IMR-90 (cell line): ENCODE results near the gene SREBF2. TPM values are rescaled to one million over a fixed set of nuclear protein-coding genes. Genes with fewer than 3 reads are reported as not detected.

Experiments
- ATAC-seq: fragments of 200-7000 bp; cut with Tn5 transposase; 2 replicates; pipeline ENCODE4 v1.9.1; 2020; ENCODE audit warnings: low read depth, mild to moderate bottlenecking, moderate library complexity
- BruUV-seq: library from RNA; stranded (reverse); fragments of 400-500 nt; replicated peaks from 2 replicates; lab custom pipeline; 2021; lab: Mats Ljungman, UMichigan
- CTCF ChIA-PET: fragments of 300-600 bp; formaldehyde crosslinking; extraction: SDS; loops from one replicate; lab custom pipeline; 2021; ENCODE audit warnings: antibody characterized with exemption; lab: Yijun Ruan, JAX
- POLR2A ChIA-PET: fragments of 300-600 bp; sonication (Branson Sonifier 250); formaldehyde crosslinking; loops from one replicate; lab custom pipeline; 2022; ENCODE audit warnings: antibody characterized with exemption; ENCODE audit not compliant: unreplicated experiment; lab: Charles Lee
- DNase-seq: peaks from one replicate; pipeline ENCODE4 v3.0.0; 2013
- H2AFZ ChIP-seq: replicated peaks from 2 replicates; pipeline ENCODE3; 2013; ENCODE audit warnings: low read length, mild to moderate bottlenecking; ENCODE audit not compliant: poor library complexity
- H2AK5ac ChIP-seq: 2 replicates; pipeline ENCODE4 v1.6.1; 2013; ENCODE audit warnings: low read depth, low read length, inconsistent platforms
- H2AK9ac ChIP-seq: replicated peaks from 2 replicates; pipeline ENCODE3; 2013; ENCODE audit warnings: mild to moderate bottlenecking, low read depth, low read length, moderate library complexity; ENCODE audit not compliant: poor library complexity
- H2BK120ac ChIP-seq: 2 replicates; pipeline ENCODE4 v1.6.1; 2013; ENCODE audit warnings: low read depth, low read length, inconsistent platforms
- H2BK15ac ChIP-seq: 3 replicates; pipeline ENCODE4 v1.6.1; 2013; ENCODE audit warnings: low read depth, low read length, inconsistent platforms
- H2BK20ac ChIP-seq: 2 replicates; pipeline ENCODE4 v1.6.1; 2013; ENCODE audit warnings: low read depth, mild to moderate bottlenecking, inconsistent platforms, low read length, moderate library complexity
- H2BK5ac ChIP-seq: 2 replicates; pipeline ENCODE4 v1.6.1; 2013; ENCODE audit warnings: mild to moderate bottlenecking, low read depth, low read length, inconsistent platforms; ENCODE audit not compliant: poor library complexity, severe bottlenecking
- H3K14ac ChIP-seq: replicated peaks from 2 replicates; pipeline ENCODE4 v1.6.1; 2013; ENCODE audit warnings: low read depth, low read length, inconsistent platforms
- H3K18ac ChIP-seq: 2 replicates; pipeline ENCODE4 v1.6.1; 2013; ENCODE audit warnings: low read depth, low read length, control low read depth
- H3K23ac ChIP-seq: 2 replicates; pipeline ENCODE4 v1.6.1; 2013; ENCODE audit warnings: low read depth, low read length, inconsistent platforms
- H3K27ac ChIP-seq: 2 replicates; pipeline ENCODE4 v1.5.1; 2013; ENCODE audit warnings: mild to moderate bottlenecking, control low read depth, low read length; ENCODE audit not compliant: insufficient read depth
- H3K27me3 ChIP-seq: 2 replicates; pipeline ENCODE4 v1.6.1; 2013; ENCODE audit warnings: low read length; ENCODE audit not compliant: control insufficient read depth, insufficient read depth
- H3K36me3 ChIP-seq: 2 replicates; pipeline ENCODE4 v1.6.1; 2013; ENCODE audit warnings: low read length, mixed read lengths; ENCODE audit not compliant: control insufficient read depth, insufficient read depth
- H3K4ac ChIP-seq: 2 replicates; pipeline ENCODE4 v1.6.1; 2013; ENCODE audit warnings: low read depth, low read length, inconsistent platforms
- H3K4me1 ChIP-seq: 2 replicates; pipeline ENCODE4 v1.6.1; 2013; ENCODE audit warnings: low read length, mixed read lengths; ENCODE audit not compliant: control insufficient read depth, insufficient read depth
- H3K4me2 ChIP-seq: 2 replicates; pipeline ENCODE4 v1.6.1; 2013; ENCODE audit warnings: low read depth, mild to moderate bottlenecking, control low read depth, low read length, moderate library complexity
- H3K4me3 ChIP-seq: 2 replicates; pipeline ENCODE4 v1.5.1; 2013; ENCODE audit warnings: low read depth, mild to moderate bottlenecking, control low read depth, low read length, moderate library complexity; ENCODE audit not compliant: insufficient read depth
- H3K56ac ChIP-seq: 2 replicates; pipeline ENCODE4 v1.6.1; 2013; ENCODE audit warnings: low read length, inconsistent platforms; ENCODE audit not compliant: insufficient read depth; ENCODE audit errors: extremely low read depth
- H3K79me1 ChIP-seq, 2 experiments: 2 replicates each; pipeline ENCODE4 v1.6.1; 2013; ENCODE audit warnings: low read length in 2 of 2, inconsistent platforms in 1 of 2, low read depth in 1 of 2
- H3K9ac ChIP-seq: 2 replicates; pipeline ENCODE4 v1.6.1; 2013; ENCODE audit warnings: low read depth, low read length, control low read depth
- H3K9me1 ChIP-seq: 2 replicates; pipeline ENCODE4 v1.6.1; 2013; ENCODE audit warnings: low read length, inconsistent platforms; ENCODE audit not compliant: insufficient read depth
- H3K9me3 ChIP-seq: 2 replicates; pipeline ENCODE4 v1.6.1; 2013; ENCODE audit warnings: low read length; ENCODE audit not compliant: control insufficient read depth, insufficient read depth
- H4K20me1 ChIP-seq: 2 replicates; pipeline ENCODE4 v1.6.1; 2013; ENCODE audit warnings: low read length, inconsistent platforms; ENCODE audit not compliant: insufficient read depth
- H4K5ac ChIP-seq: 2 replicates; pipeline ENCODE4 v1.6.1; 2013; ENCODE audit warnings: mild to moderate bottlenecking, low read depth, low read length, control low read depth
- H4K8ac ChIP-seq, 2 experiments: 2 replicates each; pipeline ENCODE4 v1.6.1; 2013; ENCODE audit warnings: low read depth in 2 of 2, low read length in 2 of 2, control low read depth in 1 of 2, inconsistent platforms in 1 of 2
- H4K91ac ChIP-seq: 2 replicates; pipeline ENCODE4 v1.6.1; 2013; ENCODE audit warnings: low read depth, low read length, inconsistent platforms; ENCODE audit not compliant: insufficient read depth
- BHLHE40 ChIP-seq: fragments of 150-350 bp; IDR thresholded peaks from 2 replicates; pipeline ENCODE4 v1.6.1; 2016; ENCODE audit warnings: mild to moderate bottlenecking, low read depth, low read length
- CEBPB ChIP-seq: IDR thresholded peaks from 2 replicates; pipeline ENCODE4 v1.6.1; 2012; ENCODE audit warnings: low read depth, low read length, improper control_type of control experiment
- CHD1 ChIP-seq: IDR thresholded peaks from 2 replicates; pipeline ENCODE4 v1.6.1; 2012; ENCODE audit warnings: low read depth, low read length, improper control_type of control experiment
- CTCF ChIP-seq: conservative IDR thresholded peaks from 2 replicates; pipeline ENCODE4 v1.5.1; 2012; ENCODE audit warnings: mild to moderate bottlenecking, low read depth, low read length, improper control_type of control experiment
- ELK1 ChIP-seq: fragments of 150-350 bp; IDR thresholded peaks from 2 replicates; pipeline ENCODE4 v1.6.1; 2016; ENCODE audit warnings: low read depth, mild to moderate bottlenecking, low read length, moderate library complexity, borderline replicate concordance
- FOS ChIP-seq: fragments of 150-350 bp; IDR thresholded peaks from 2 replicates; pipeline ENCODE4 v1.6.1; 2016; ENCODE audit warnings: low read depth, low read length
- MAFK ChIP-seq: IDR thresholded peaks from 2 replicates; pipeline ENCODE4 v1.6.1; 2012; ENCODE audit warnings: low read depth, low read length, improper control_type of control experiment
- MAZ ChIP-seq: IDR thresholded peaks from 2 replicates; pipeline ENCODE4 v1.6.1; 2012; ENCODE audit warnings: low read depth, mild to moderate bottlenecking, low read length, improper control_type of control experiment, moderate library complexity, borderline replicate concordance
- MXI1 ChIP-seq: IDR thresholded peaks from 2 replicates; pipeline ENCODE4 v1.6.1; 2012; ENCODE audit warnings: low read depth, mild to moderate bottlenecking, low read length, moderate library complexity, borderline replicate concordance
- NFE2L2 ChIP-seq: fragments of 150-350 bp; IDR thresholded peaks from 2 replicates; pipeline ENCODE4 v1.6.1; 2016; ENCODE audit warnings: low read depth, mild to moderate bottlenecking, low read length
- POLR2A ChIP-seq: IDR thresholded peaks from 2 replicates; pipeline ENCODE4 v1.6.1; 2012; ENCODE audit warnings: mild to moderate bottlenecking, low read depth, low read length
- RAD21 ChIP-seq: IDR thresholded peaks from 2 replicates; pipeline ENCODE4 v1.6.1; 2012; ENCODE audit warnings: low read length, improper control_type of control experiment
- RCOR1 ChIP-seq: IDR thresholded peaks from 2 replicates; pipeline ENCODE4 v1.6.1; 2012; ENCODE audit warnings: mild to moderate bottlenecking, low read length, improper control_type of control experiment; ENCODE audit not compliant: insufficient replicate concordance
- RFX5 ChIP-seq: IDR thresholded peaks from 2 replicates; pipeline ENCODE4 v1.8.0; 2012; ENCODE audit warnings: low read depth, mild to moderate bottlenecking, low read length, moderate library complexity
- SMC3 ChIP-seq: fragments of 150-350 bp; IDR thresholded peaks from 2 replicates; pipeline ENCODE4 v1.6.1; 2016; ENCODE audit warnings: low read depth, mild to moderate bottlenecking, antibody characterized with exemption, low read length, moderate library complexity
- WGBS, 2 experiments: methylation state at CpG; one replicate each; pipeline versions ENCODE4 v1.1.5 to v1.1.7; 2013; ENCODE audit warnings: missing lambda C conversion rate in 2 of 2; ENCODE audit not compliant: insufficient read length in 1 of 2; ENCODE audit errors: extremely low coverage in 2 of 2; 5-methylcytosine and 5-hydroxymethylcytosine counted together
- dilution Hi-C: fragments of 300-500 bp; cut with HindIII; formaldehyde crosslinking; loops from one replicate; pipeline ENCODE4 v1.14.3; 2018; ENCODE audit warnings: low sequenced_read_pairs; ENCODE audit not compliant: unreplicated experiment
- in situ Hi-C: fragments of 300-500 bp; cut with MboI; formaldehyde crosslinking; loops from 3 replicates; pipeline ENCODE4 v1.14.3; 2019; ENCODE audit warnings: low sequenced_read_pairs, inconsistent platforms, mixed read lengths
- intact Hi-C: fragments of 100-400 bp; cut with micrococcal nuclease; formaldehyde crosslinking; loops from 2 replicates; pipeline ENCODE4 v1.10.0; 2022
- polyA plus RNA-seq, 3 experiments: library from polyadenylated mRNA; depleted of rRNA; stranded (reverse); fragments of >200 nt; gene quantifications; 2 replicates each; pipeline ENCODE4 v1.2.3, GENCODE V29; 2012; ENCODE audit warnings: low replicate concordance in 1 of 3
- total RNA-seq: library from RNA; depleted of rRNA; stranded (reverse); fragments of >200 nt; gene quantifications from 2 replicates; pipeline ENCODE4 v1.2.3, GENCODE V29; 2012
- TF ChIP-seq, protein P1 (sequence below): fragments of 150-350 bp; IDR thresholded peaks from 2 replicates; pipeline ENCODE4 v1.6.1; 2017; ENCODE audit warnings: mild to moderate bottlenecking, antibody characterized with exemption, low read length, low read depth

Gene SREBF2
- total and polyA plus RNA-seq, 2 of the 4 experiments (the other 2 are of a cell fraction) = 8.1 to 47.4 TPM

DNA sequence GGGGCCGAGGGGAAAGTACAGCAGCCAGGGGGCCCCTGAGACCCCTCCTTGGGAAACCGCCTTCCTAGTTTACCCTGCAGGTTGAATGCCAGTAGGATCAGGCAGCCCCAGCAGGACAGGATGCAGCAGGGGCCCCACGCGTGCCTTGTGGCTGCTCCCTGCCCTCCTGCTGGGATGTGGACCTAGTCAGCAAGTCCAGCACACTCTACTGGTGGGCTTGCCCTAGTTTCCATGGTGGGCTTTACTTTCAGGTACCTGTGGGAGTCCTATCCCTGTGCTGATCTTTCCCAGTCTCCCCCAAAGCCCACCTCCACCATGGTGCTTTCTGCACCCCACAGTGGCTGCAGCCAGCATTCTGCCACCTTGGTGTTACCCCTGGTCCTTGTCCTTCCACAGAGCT, 59.8 kb downstream of the SREBF2 start:
- in situ Hi-C loops = no loop called here
- Histone ChIP-seq H3K4me1 (peaks cover 1% of the 10 kb centered on the region; the same call in 1 of the 2 replicates), H2AFZ (no peak overlapping the region), H2BK15ac (no peak overlapping the region), H4K91ac (no peak overlapping the region), H3K18ac (no peak overlapping the region), H3K36me3 (peaks cover 24% of the 10 kb centered on the region), H3K56ac (no peak overlapping the region), H2BK5ac (no peak overlapping the region), H3K27ac (no peak overlapping the region), H2BK120ac (no peak overlapping the region), H2AK9ac (no peak overlapping the region), H3K9me3 (no peaks in the 10 kb centered on the region), H3K4me3 (no peak overlapping the region), H3K14ac (no peak overlapping the region), H4K20me1 (no peaks in the 10 kb centered on the region; the same call in 1 of the 2 replicates), H3K4me2 (no peak overlapping the region), H3K23ac (no peak overlapping the region), H3K4ac (no peak overlapping the region), H3K9me1 (no peaks in the 10 kb centered on the region; the same call in none of the 2 replicates), H4K5ac (no peak overlapping the region), H2BK20ac (no peak overlapping the region), H3K79me1 (0 out of 4 replicates have a peak, but pooled peaks cover 0 to 3% of the 10 kb centered on the region in 2 experiments), H2AK5ac (no peak overlapping the region), H3K27me3 (no peaks in the 10 kb centered on the region), H3K9ac (no peak overlapping the region), H4K8ac (no peak overlapping the region)
- ATAC-seq (no peak), DNase-seq (no peak)
- dilution Hi-C loops = no loop called here
- WGBS, 2 experiments = 90% methylated on average over 2 of the region's 4 CpGs; no CpG with 5 or more reads in 1 of the 2 experiments
- intact Hi-C loops = no loop called here
- TF ChIP-seq SMC3 (no peak), FOS (no peak), MAFK (no peak), ELK1 (no peak), CEBPB (no peak), MXI1 (no peak), BHLHE40 (no peak), RAD21 (no peak), CHD1 (no peak), MAZ (no peak), POLR2A (no peak), NFE2L2 (no peak), RFX5 (no peak), RCOR1 (no peak), CTCF (no peak)
- TF ChIP-seq, protein P1, sequence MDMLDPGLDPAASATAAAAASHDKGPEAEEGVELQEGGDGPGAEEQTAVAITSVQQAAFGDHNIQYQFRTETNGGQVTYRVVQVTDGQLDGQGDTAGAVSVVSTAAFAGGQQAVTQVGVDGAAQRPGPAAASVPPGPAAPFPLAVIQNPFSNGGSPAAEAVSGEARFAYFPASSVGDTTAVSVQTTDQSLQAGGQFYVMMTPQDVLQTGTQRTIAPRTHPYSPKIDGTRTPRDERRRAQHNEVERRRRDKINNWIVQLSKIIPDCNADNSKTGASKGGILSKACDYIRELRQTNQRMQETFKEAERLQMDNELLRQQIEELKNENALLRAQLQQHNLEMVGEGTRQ = no peak
- POLR2A ChIA-PET = no interaction called here
- CTCF ChIA-PET = no interaction called here
- BruUV-seq = no TSS peak
